WTC11 (cell line): ENCODE measurements around the gene AGBL2. TPM values are rescaled to one million over a fixed set of nuclear protein-coding genes. Genes with fewer than 3 reads are reported as not detected.

Experiments
- ATAC-seq: fragments of 200-7000 bp; cut with Tn5 transposase; 2 replicates; pipeline ENCODE4 v1.10.0; 2021; ENCODE audit warnings: mild to moderate bottlenecking, moderate library complexity
- CTCF ChIA-PET: fragments of 300-600 bp; sonication (Branson Sonifier 250); formaldehyde crosslinking; loops from one replicate; lab custom pipeline; 2021; ENCODE audit warnings: antibody characterized with exemption; lab: Charles Lee
- POLR2A ChIA-PET: fragments of 350-600 bp; sonication (Branson Sonifier 250); formaldehyde crosslinking; loops from one replicate; lab custom pipeline; 2021; ENCODE audit warnings: antibody characterized with exemption; lab: Charles Lee
- DNase-seq: peaks from one replicate; pipeline ENCODE4 v3.0.0; 2021; ENCODE audit warnings: low spot score
- H3K27ac Mint-ChIP-seq: 2 replicates; pipeline ENCODE4 v1.8.0; 2021; ENCODE audit warnings: mixed read lengths
- H3K27me3 Mint-ChIP-seq: 2 replicates; pipeline ENCODE4 v1.8.0; 2021; ENCODE audit warnings: low read depth, mild to moderate bottlenecking, moderate library complexity, mixed read lengths
- H3K36me3 Mint-ChIP-seq: 2 replicates; pipeline ENCODE4 v1.8.0; 2021; ENCODE audit warnings: mixed read lengths
- H3K4me1 Mint-ChIP-seq: 2 replicates; pipeline ENCODE4 v1.8.0; 2022; ENCODE audit warnings: mixed read lengths
- H3K4me3 Mint-ChIP-seq: 2 replicates; pipeline ENCODE4 v1.8.0; 2021; ENCODE audit warnings: mild to moderate bottlenecking, moderate library complexity, mixed read lengths
- H3K9me3 Mint-ChIP-seq: 2 replicates; pipeline ENCODE4 v1.8.0; 2021; ENCODE audit warnings: mixed read lengths
- ERG ChIP-seq: fragments of 250-450 bp; sonication (Bioruptor Pico); IDR thresholded peaks from 2 replicates; pipeline ENCODE4 v1.8.0; 2021; ENCODE audit warnings: mild to moderate bottlenecking
- MYBL2 ChIP-seq: sonication (generic); formaldehyde crosslinking; IDR thresholded peaks from 2 replicates; pipeline ENCODE4 v1.8.1; 2023; ENCODE audit warnings: mild to moderate bottlenecking, moderate library complexity, missing genetic modification reagents
- NFE2L1 ChIP-seq: sonication (generic); formaldehyde crosslinking; IDR thresholded peaks from 2 replicates; pipeline ENCODE4 v1.8.1; 2023; ENCODE audit warnings: missing genetic modification reagents
- SP1 ChIP-seq: sonication (generic); formaldehyde crosslinking; conservative IDR thresholded peaks from 2 replicates; pipeline ENCODE4 v1.8.1; 2022; ENCODE audit warnings: missing genetic modification reagents
- TEAD1 ChIP-seq: sonication (generic); formaldehyde crosslinking; IDR thresholded peaks from 2 replicates; pipeline ENCODE4 v1.8.0; 2022; ENCODE audit warnings: mild to moderate bottlenecking, missing genetic modification reagents
- ZMAT4 ChIP-seq: fragments of 250-450 bp; sonication (Bioruptor Pico); IDR thresholded peaks from 2 replicates; pipeline ENCODE4 v1.9.0; 2021; ENCODE audit warnings: mild to moderate bottlenecking
- ZNF232 ChIP-seq: sonication (generic); formaldehyde crosslinking; IDR thresholded peaks from 2 replicates; pipeline ENCODE4 v1.8.0; 2022; ENCODE audit warnings: mild to moderate bottlenecking, missing genetic modification reagents
- ZNF396 ChIP-seq: fragments of 250-450 bp; sonication (Bioruptor Pico); IDR thresholded peaks from 2 replicates; pipeline ENCODE4 v1.8.0; 2021; ENCODE audit warnings: mild to moderate bottlenecking, moderate library complexity, borderline replicate concordance
- ZNF512 ChIP-seq: sonication (generic); formaldehyde crosslinking; IDR thresholded peaks from 2 replicates; pipeline ENCODE4 v1.8.1; 2022; ENCODE audit warnings: missing genetic modification reagents, borderline replicate concordance
- total RNA-seq: library from RNA; stranded (reverse); gene quantifications from 3 replicates; pipeline ENCODE4 v1.2.3, GENCODE V29; 2021
- TF ChIP-seq, protein P1 (sequence below): sonication (generic); formaldehyde crosslinking; conservative IDR thresholded peaks from 2 replicates; pipeline ENCODE4 v1.8.1; 2023; ENCODE audit warnings: mild to moderate bottlenecking, low read depth, missing genetic modification reagents, moderate library complexity
- TF ChIP-seq, protein P2 (sequence below): sonication (generic); formaldehyde crosslinking; IDR thresholded peaks from 2 replicates; pipeline ENCODE4 v1.8.1; 2022; ENCODE audit warnings: low read depth, mild to moderate bottlenecking, moderate library complexity, missing genetic modification reagents, borderline replicate concordance
- TF ChIP-seq, protein P3 (sequence below): sonication (generic); formaldehyde crosslinking; IDR thresholded peaks from 2 replicates; pipeline ENCODE4 v1.8.1; 2023; ENCODE audit warnings: mild to moderate bottlenecking, moderate library complexity, missing genetic modification reagents
- TF ChIP-seq, protein P4 (sequence below): sonication (generic); formaldehyde crosslinking; IDR thresholded peaks from 2 replicates; pipeline ENCODE4 v1.8.1; 2022; ENCODE audit warnings: mild to moderate bottlenecking, moderate library complexity, missing genetic modification reagents
- TF ChIP-seq, protein P5 (sequence below): sonication (generic); formaldehyde crosslinking; IDR thresholded peaks from 2 replicates; pipeline ENCODE4 v1.8.0; 2022; ENCODE audit warnings: mild to moderate bottlenecking, missing genetic modification reagents
- TF ChIP-seq, protein P6 (sequence below): fragments of 250-450 bp; sonication (Bioruptor Pico); IDR thresholded peaks from 2 replicates; pipeline ENCODE4 v1.9.0; 2021; ENCODE audit warnings: mild to moderate bottlenecking, borderline replicate concordance

The AGBL2 gene
- total RNA-seq, 1 experiment from 2014 or later, result 3.7 TPM

GRCh38 chr11:47705721-47706120, 9.4 kb downstream of the AGBL2 start (continued):
- TF ChIP-seq, protein P1, sequence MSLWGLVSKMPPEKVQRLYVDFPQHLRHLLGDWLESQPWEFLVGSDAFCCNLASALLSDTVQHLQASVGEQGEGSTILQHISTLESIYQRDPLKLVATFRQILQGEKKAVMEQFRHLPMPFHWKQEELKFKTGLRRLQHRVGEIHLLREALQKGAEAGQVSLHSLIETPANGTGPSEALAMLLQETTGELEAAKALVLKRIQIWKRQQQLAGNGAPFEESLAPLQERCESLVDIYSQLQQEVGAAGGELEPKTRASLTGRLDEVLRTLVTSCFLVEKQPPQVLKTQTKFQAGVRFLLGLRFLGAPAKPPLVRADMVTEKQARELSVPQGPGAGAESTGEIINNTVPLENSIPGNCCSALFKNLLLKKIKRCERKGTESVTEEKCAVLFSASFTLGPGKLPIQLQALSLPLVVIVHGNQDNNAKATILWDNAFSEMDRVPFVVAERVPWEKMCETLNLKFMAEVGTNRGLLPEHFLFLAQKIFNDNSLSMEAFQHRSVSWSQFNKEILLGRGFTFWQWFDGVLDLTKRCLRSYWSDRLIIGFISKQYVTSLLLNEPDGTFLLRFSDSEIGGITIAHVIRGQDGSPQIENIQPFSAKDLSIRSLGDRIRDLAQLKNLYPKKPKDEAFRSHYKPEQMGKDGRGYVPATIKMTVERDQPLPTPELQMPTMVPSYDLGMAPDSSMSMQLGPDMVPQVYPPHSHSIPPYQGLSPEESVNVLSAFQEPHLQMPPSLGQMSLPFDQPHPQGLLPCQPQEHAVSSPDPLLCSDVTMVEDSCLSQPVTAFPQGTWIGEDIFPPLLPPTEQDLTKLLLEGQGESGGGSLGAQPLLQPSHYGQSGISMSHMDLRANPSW, result no peak
- TF ChIP-seq ZNF232, result no peak
- TF ChIP-seq, protein P2, sequence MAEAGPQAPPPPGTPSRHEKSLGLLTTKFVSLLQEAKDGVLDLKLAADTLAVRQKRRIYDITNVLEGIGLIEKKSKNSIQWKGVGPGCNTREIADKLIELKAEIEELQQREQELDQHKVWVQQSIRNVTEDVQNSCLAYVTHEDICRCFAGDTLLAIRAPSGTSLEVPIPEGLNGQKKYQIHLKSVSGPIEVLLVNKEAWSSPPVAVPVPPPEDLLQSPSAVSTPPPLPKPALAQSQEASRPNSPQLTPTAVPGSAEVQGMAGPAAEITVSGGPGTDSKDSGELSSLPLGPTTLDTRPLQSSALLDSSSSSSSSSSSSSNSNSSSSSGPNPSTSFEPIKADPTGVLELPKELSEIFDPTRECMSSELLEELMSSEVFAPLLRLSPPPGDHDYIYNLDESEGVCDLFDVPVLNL, result no peak
- TF ChIP-seq ZMAT4 (CRISPR knock-in tag), result no peak
- TF ChIP-seq, protein P3, sequence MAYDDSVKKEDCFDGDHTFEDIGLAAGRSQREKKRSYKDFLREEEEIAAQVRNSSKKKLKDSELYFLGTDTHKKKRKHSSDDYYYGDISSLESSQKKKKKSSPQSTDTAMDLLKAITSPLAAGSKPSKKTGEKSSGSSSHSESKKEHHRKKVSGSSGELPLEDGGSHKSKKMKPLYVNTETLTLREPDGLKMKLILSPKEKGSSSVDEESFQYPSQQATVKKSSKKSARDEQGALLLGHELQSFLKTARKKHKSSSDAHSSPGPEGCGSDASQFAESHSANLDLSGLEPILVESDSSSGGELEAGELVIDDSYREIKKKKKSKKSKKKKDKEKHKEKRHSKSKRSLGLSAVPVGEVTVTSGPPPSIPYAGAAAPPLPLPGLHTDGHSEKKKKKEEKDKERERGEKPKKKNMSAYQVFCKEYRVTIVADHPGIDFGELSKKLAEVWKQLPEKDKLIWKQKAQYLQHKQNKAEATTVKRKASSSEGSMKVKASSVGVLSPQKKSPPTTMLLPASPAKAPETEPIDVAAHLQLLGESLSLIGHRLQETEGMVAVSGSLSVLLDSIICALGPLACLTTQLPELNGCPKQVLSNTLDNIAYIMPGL (CRISPR knock-in tag), result no peak
- no peak for TF ChIP-seq NFE2L1

GRCh38 chr11:47691979-47692378, 23.2 kb downstream of the AGBL2 start:
- H3K27me3 Mint-ChIP-seq, result no peaks in the 10 kb centered on the region
- H3K9me3 Mint-ChIP-seq, result peaks cover 4% of the 10 kb centered on the region; the same call in 1 of the 2 replicates
- ATAC-seq, result no peak
- H3K4me1 Mint-ChIP-seq, result no peaks in the 10 kb centered on the region
- CTCF ChIA-PET, result no interaction called here
- DNase-seq, result no peak
- H3K36me3 Mint-ChIP-seq, result no peaks in the 10 kb centered on the region
- TF ChIP-seq MYBL2 (no peak), ZNF512 (no peak), TEAD1 (CRISPR knock-in tag) (no peak), ERG (no peak), ZNF396 (CRISPR knock-in tag) (no peak), SP1 (CRISPR knock-in tag) (no peak)
- TF ChIP-seq, protein P4, sequence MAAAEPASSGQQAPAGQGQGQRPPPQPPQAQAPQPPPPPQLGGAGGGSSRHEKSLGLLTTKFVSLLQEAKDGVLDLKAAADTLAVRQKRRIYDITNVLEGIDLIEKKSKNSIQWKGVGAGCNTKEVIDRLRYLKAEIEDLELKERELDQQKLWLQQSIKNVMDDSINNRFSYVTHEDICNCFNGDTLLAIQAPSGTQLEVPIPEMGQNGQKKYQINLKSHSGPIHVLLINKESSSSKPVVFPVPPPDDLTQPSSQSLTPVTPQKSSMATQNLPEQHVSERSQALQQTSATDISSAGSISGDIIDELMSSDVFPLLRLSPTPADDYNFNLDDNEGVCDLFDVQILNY, result no peak
- TF ChIP-seq, protein P5, sequence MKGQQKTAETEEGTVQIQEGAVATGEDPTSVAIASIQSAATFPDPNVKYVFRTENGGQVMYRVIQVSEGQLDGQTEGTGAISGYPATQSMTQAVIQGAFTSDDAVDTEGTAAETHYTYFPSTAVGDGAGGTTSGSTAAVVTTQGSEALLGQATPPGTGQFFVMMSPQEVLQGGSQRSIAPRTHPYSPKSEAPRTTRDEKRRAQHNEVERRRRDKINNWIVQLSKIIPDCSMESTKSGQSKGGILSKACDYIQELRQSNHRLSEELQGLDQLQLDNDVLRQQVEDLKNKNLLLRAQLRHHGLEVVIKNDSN, result no peak
- TF ChIP-seq, protein P6, sequence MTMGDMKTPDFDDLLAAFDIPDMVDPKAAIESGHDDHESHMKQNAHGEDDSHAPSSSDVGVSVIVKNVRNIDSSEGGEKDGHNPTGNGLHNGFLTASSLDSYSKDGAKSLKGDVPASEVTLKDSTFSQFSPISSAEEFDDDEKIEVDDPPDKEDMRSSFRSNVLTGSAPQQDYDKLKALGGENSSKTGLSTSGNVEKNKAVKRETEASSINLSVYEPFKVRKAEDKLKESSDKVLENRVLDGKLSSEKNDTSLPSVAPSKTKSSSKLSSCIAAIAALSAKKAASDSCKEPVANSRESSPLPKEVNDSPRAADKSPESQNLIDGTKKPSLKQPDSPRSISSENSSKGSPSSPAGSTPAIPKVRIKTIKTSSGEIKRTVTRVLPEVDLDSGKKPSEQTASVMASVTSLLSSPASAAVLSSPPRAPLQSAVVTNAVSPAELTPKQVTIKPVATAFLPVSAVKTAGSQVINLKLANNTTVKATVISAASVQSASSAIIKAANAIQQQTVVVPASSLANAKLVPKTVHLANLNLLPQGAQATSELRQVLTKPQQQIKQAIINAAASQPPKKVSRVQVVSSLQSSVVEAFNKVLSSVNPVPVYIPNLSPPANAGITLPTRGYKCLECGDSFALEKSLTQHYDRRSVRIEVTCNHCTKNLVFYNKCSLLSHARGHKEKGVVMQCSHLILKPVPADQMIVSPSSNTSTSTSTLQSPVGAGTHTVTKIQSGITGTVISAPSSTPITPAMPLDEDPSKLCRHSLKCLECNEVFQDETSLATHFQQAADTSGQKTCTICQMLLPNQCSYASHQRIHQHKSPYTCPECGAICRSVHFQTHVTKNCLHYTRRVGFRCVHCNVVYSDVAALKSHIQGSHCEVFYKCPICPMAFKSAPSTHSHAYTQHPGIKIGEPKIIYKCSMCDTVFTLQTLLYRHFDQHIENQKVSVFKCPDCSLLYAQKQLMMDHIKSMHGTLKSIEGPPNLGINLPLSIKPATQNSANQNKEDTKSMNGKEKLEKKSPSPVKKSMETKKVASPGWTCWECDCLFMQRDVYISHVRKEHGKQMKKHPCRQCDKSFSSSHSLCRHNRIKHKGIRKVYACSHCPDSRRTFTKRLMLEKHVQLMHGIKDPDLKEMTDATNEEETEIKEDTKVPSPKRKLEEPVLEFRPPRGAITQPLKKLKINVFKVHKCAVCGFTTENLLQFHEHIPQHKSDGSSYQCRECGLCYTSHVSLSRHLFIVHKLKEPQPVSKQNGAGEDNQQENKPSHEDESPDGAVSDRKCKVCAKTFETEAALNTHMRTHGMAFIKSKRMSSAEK, result no peak
- H3K4me3 Mint-ChIP-seq, result no peak overlapping the region
- POLR2A ChIA-PET, result interaction anchor here (0.7 kb wide), 1 partner anchor 43 kb away, joined by 9 read pairs; no protein-coding TSS in a partner anchor
- H3K27ac Mint-ChIP-seq, result no peak overlapping the region
